Measurements from ENCODE around the gene MBD3L2. TPM values are rescaled to one million over a fixed set of nuclear protein-coding genes. Genes with fewer than 3 reads are reported as not detected.
"Not testable (repeated sequence)": the region's sequence is repeated elsewhere in the genome, so short reads cannot be mapped to it uniquely, and the experiment has no call there.

Gene MBD3L2
- total RNA-seq: not detected in 3 replicates

DNA sequence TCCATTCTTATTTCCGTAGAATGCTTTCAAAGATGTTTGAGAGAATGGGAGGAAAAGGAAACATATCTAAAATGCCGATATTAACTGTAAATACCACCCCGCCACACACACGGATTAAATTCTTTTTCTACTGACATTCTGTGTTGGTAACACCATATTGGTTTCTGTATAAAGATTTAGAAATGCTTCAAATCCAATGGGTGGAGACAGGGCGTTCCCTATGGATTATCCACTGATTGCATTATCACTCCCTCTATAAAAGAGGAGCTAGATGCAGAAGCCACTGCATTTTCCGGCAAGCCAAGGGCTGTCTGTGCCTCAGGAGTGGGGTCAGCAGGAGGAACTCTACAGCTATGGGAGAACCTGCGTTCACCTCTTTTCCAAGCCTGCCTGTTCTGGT is at the start of gene MBD3L2:
MBD3L2 (plus strand) TSS at position 301 of the 400 bp plus-strand sequence; CDS start at position 354, 53 bp downstream.
- H3K27ac Mint-ChIP-seq; H3K36me3 Mint-ChIP-seq; DNase-seq (ENCODE audit: low spot score in 2 of 2, unreplicated experiment in 2 of 2); H3K4me3 Mint-ChIP-seq; H3K9me3 Mint-ChIP-seq; H3K27me3 Mint-ChIP-seq (ENCODE audit: low read depth); H3K4me1 Mint-ChIP-seq: not testable (repeated sequence)

- H3K4me1 Mint-ChIP-seq: no peaks in the 10 kb centered on the region
- H3K4me3 Mint-ChIP-seq: no peak overlapping the region
- H3K27ac Mint-ChIP-seq: no peak overlapping the region
- no peak for TF ChIP-seq CTCF (IDR thresholded peaks at IDR 0.05; ENCODE audit: unreplicated experiment)
- no peak for DNase-seq (ENCODE audit: low spot score in 2 of 2, unreplicated experiment in 2 of 2)
- H3K9me3 Mint-ChIP-seq: peaks cover 54% of the 10 kb centered on the region
- peaks cover 6% of the 10 kb centered on the region for H3K36me3 Mint-ChIP-seq
- H3K27me3 Mint-ChIP-seq (ENCODE audit: low read depth): no peaks in the 10 kb centered on the region
Observed at GRCh38 chr19:6999933-7000332, 49.2 kb upstream of the MBD3L2 start.

DNA sequence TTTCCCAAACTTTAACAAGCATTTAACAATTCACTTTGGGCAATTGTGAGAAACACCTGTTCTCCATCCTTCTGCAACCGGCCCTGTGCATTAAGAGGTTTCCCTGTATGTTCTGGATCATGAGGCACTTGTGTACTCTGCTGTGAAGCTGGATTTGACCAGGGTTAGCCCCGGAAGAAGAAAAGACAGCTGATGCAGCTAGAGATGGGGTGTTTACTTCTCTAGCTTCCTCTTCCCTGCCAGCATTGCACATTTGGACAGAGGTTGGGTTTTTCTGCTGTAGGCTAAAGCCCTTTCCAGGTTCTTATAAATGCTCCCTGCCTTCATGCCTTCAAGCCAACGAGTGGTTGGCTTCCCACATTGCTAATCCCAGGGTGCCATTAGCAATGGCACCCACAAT is 48.8 kb upstream of the MBD3L2 start:
- no peak for TF ChIP-seq CTCF (IDR thresholded peaks at IDR 0.05; ENCODE audit: unreplicated experiment)
- Mint-ChIP-seq H3K27ac (no peak overlapping the region), H3K27me3 (ENCODE audit: low read depth) (no peaks in the 10 kb centered on the region), H3K36me3 (peaks cover 2% of the 10 kb centered on the region), H3K4me3 (no peak overlapping the region), H3K4me1 (no peaks in the 10 kb centered on the region), H3K9me3 (peaks cover 50% of the 10 kb centered on the region)
- no peak for DNase-seq (ENCODE audit: low spot score in 2 of 2, unreplicated experiment in 2 of 2)

GRCh38 chr19:7000816-7001215 is 48.3 kb upstream of the MBD3L2 start:
- no peaks in the 10 kb centered on the region for H3K36me3 Mint-ChIP-seq
- no peak for DNase-seq (ENCODE audit: low spot score in 2 of 2, unreplicated experiment in 2 of 2)
- no peaks in the 10 kb centered on the region for H3K4me1 Mint-ChIP-seq
- no peak overlapping the region for H3K4me3 Mint-ChIP-seq
- H3K27ac Mint-ChIP-seq: no peak overlapping the region
- no peak for TF ChIP-seq CTCF (IDR thresholded peaks at IDR 0.05; ENCODE audit: unreplicated experiment)
- H3K9me3 Mint-ChIP-seq: peaks cover 45% of the 10 kb centered on the region
- H3K27me3 Mint-ChIP-seq (ENCODE audit: low read depth): no peaks in the 10 kb centered on the region

DNA sequence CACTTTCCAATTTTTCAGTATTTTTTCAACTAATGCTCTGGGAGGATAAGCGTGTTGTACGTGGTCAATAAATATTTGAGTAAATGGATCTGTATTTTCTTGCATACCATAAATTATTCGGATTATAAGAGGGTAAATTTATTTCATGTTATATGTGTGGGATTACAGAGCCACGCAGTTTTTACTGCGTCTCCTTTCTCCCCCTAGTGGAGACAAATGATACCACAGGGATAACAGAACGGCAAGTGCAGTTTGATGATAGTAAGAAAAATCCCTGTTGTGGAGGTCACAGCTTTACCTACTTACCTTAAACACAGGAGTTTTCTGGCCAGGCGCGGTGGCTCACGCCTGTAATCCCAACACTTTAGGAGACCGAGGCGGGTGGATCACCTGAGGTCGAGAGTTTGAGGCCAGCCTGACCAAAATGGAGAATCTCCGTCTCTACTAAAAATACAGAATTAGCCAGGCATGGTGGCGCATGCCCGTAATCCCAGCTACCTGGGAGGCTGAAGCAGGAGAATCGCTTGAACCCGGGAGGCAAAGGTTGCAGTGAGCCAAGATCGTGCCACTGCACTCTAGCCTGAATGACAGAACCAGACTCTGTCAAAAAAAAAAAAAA is 44.7 kb upstream of the MBD3L2 start:
- Mint-ChIP-seq H3K4me3 (no peak overlapping the region), H3K27ac (no peak overlapping the region), H3K4me1 (no peaks in the 10 kb centered on the region), H3K27me3 (ENCODE audit: low read depth) (no peaks in the 10 kb centered on the region), H3K36me3 (no peaks in the 10 kb centered on the region), H3K9me3 (peaks cover 36% of the 10 kb centered on the region)
- peak; percentile 79 for TF ChIP-seq CTCF (IDR thresholded peaks at IDR 0.05; ENCODE audit: unreplicated experiment)
- DNase-seq (ENCODE audit: low spot score in 2 of 2, unreplicated experiment in 2 of 2): no peak

DNA sequence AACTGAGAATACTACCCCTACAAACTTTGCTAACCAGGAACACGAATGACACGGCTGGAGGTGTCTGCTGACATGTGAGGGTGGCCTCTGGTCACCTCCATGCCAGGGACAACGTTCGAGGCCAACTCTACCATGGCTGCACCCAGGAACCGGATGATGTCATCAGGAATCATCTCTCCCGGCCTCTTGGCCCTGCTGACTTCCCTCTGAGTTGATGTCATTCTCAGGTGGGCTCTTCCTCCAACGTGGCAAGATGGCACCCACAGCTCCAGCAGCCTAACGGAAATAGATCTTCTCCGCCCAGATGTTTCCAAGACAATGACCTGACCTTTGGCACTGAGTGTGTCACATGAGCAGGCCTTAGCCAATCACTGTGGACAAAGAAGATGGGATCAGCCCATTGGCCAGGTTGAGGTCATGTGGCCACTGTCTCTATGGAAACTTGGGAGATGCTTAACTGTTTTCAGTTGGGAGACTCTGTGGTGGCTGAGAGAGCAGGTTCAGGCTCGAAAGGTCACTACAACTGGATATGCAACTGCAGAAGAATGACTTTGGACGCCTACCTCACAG is 42.9 kb upstream of the MBD3L2 start:
- Mint-ChIP-seq H3K9me3 (peaks cover 28% of the 10 kb centered on the region), H3K27ac (no peak overlapping the region), H3K36me3 (no peaks in the 10 kb centered on the region), H3K4me3 (no peak overlapping the region), H3K27me3 (ENCODE audit: low read depth) (no peaks in the 10 kb centered on the region), H3K4me1 (no peaks in the 10 kb centered on the region)
- DNase-seq (ENCODE audit: low spot score in 2 of 2, unreplicated experiment in 2 of 2): no peak
- TF ChIP-seq CTCF (IDR thresholded peaks at IDR 0.05; ENCODE audit: unreplicated experiment): no peak
